H1 (cell line): ENCODE measurements around the gene CAPN2. TPM values are rescaled to one million over a fixed set of nuclear protein-coding genes. Genes with fewer than 3 reads are reported as not detected.
A peak's percentile ranks its signal among the peaks of the same experiment; 100 is the strongest.

Experiments used
- CTCF ChIA-PET: fragments of 300-600 bp; sonication (Branson Sonifier 250); formaldehyde crosslinking; loops from one replicate; lab custom pipeline; 2021; ENCODE audit not compliant: partially characterized antibody; lab: Charles Lee
- POLR2A ChIA-PET: fragments of 300-600 bp; sonication (Branson Sonifier 250); formaldehyde crosslinking; loops from one replicate; lab custom pipeline; 2021; ENCODE audit warnings: inconsistent platforms; ENCODE audit not compliant: partially characterized antibody; lab: Charles Lee
- DNase-seq, 2 experiments: peaks; one replicate each; pipeline versions ENCODE4 v3.0.0 to v3.0.0-alpha.2; 2010 to 2022; ENCODE audit warnings: low spot score in 2 of 2, low read depth in 1 of 2, mixed read lengths in 1 of 2
- FAIRE-seq: peaks from 2 replicates; lab custom pipeline; 2011; peaks lifted over from hg19 to GRCh38; lab: Jason Lieb, UNC
- H2AFZ ChIP-seq: 2 replicates; pipeline ENCODE4 v1.8.1; 2012; ENCODE audit warnings: low read length, inconsistent platforms
- H2AK5ac ChIP-seq: 2 replicates; pipeline ENCODE4 v1.6.1; 2013; ENCODE audit warnings: low read depth, low read length
- H2BK120ac ChIP-seq: replicated peaks from 2 replicates; pipeline ENCODE3; 2013; ENCODE audit warnings: low read depth, low read length, inconsistent platforms
- H2BK12ac ChIP-seq: 2 replicates; pipeline ENCODE4 v1.6.1; 2013; ENCODE audit warnings: low read depth, low read length
- H2BK15ac ChIP-seq: 2 replicates; pipeline ENCODE4 v1.6.1; 2013; ENCODE audit warnings: low read length
- H2BK20ac ChIP-seq: 2 replicates; pipeline ENCODE4 v1.6.1; 2013; ENCODE audit warnings: low read length
- H2BK5ac ChIP-seq: 2 replicates; pipeline ENCODE4 v1.6.1; 2013; ENCODE audit warnings: low read depth, low read length
- H3K14ac ChIP-seq: 2 replicates; pipeline ENCODE4 v1.6.1; 2013; ENCODE audit warnings: inconsistent platforms; ENCODE audit not compliant: insufficient read length
- H3K18ac ChIP-seq: 2 replicates; pipeline ENCODE4 v1.6.1; 2013; ENCODE audit warnings: low read length; ENCODE audit errors: extremely low read depth
- H3K23ac ChIP-seq: 2 replicates; pipeline ENCODE4 v1.6.1; 2013; ENCODE audit warnings: inconsistent platforms; ENCODE audit not compliant: insufficient read length
- H3K23me2 ChIP-seq: 2 replicates; pipeline ENCODE4 v1.6.1; 2013; ENCODE audit warnings: low read depth, low read length
- H3K27ac ChIP-seq: 2 replicates; pipeline ENCODE4 v1.6.1; 2011; ENCODE audit warnings: low read depth, low read length, inconsistent platforms
- H3K27me3 ChIP-seq, 4 experiments: replicated peaks in 1 of 4; 1 replicate in 1 of 4; 2 replicates in 3 of 4; pipeline versions ENCODE4 v1.6.1 to v1.8.1; 2011 to 2013; ENCODE audit warnings: low read length in 3 of 4, mild to moderate bottlenecking in 3 of 4, inconsistent platforms in 2 of 4, mixed read lengths in 2 of 4, moderate library complexity in 1 of 4; ENCODE audit not compliant: control insufficient read depth in 3 of 4, insufficient read depth in 3 of 4; ENCODE audit errors: extremely low read depth in 1 of 4
- H3K36me3 ChIP-seq, 4 experiments: 2 replicates each; pipeline versions ENCODE4 v1.6.1 to v1.8.1; 2011 to 2013; ENCODE audit warnings: mild to moderate bottlenecking in 4 of 4, low read length in 3 of 4, moderate library complexity in 2 of 4, control low read depth in 1 of 4, inconsistent platforms in 1 of 4; ENCODE audit not compliant: insufficient read depth in 4 of 4, control insufficient read depth in 2 of 4
- H3K4ac ChIP-seq: replicated peaks from 2 replicates; pipeline ENCODE3; 2013; ENCODE audit warnings: low read length, low read depth, mixed read lengths, inconsistent platforms; ENCODE audit not compliant: insufficient read length
- H3K4me1 ChIP-seq, 4 experiments: replicated peaks in 1 of 4; 1 replicate in 1 of 4; 2 replicates in 3 of 4; pipeline versions ENCODE4 v1.6.1 to v1.8.1; 2011 to 2013; ENCODE audit warnings: low read length in 3 of 4, inconsistent platforms in 2 of 4, mixed read lengths in 1 of 4; ENCODE audit not compliant: insufficient read depth in 4 of 4, control insufficient read depth in 3 of 4
- H3K4me2 ChIP-seq, 2 experiments: 2 replicates each; pipeline versions ENCODE4 v1.6.1 to v1.8.1; 2011 to 2013; ENCODE audit warnings: low read depth in 2 of 2, low read length in 2 of 2, control low read depth in 1 of 2, inconsistent platforms in 1 of 2, mild to moderate bottlenecking in 1 of 2; ENCODE audit not compliant: insufficient read depth in 1 of 2
- H3K4me3 ChIP-seq, 4 experiments: fragments of 200-600, 300-600 bp in 1 of 4; sonication (generic), shearing (Covaris generic), sonication (Bioruptor Twin) in 1 of 4; 2 replicates each; pipeline versions ENCODE4 v1.5.1 to v1.8.1; 2011 to 2016; ENCODE audit warnings: low read length in 4 of 4, low read depth in 3 of 4, control low read depth in 2 of 4, inconsistent platforms in 2 of 4, mild to moderate bottlenecking in 2 of 4, mixed read lengths in 1 of 4, moderate library complexity in 1 of 4; ENCODE audit not compliant: insufficient read depth in 2 of 4; ENCODE audit errors: extremely low read depth in 1 of 4
- H3K56ac ChIP-seq: replicated peaks from 2 replicates; pipeline ENCODE3; 2013; ENCODE audit warnings: low read depth, mild to moderate bottlenecking, mixed read lengths, low read length, inconsistent platforms; ENCODE audit not compliant: insufficient read length
- H3K79me1 ChIP-seq: 2 replicates; pipeline ENCODE4 v1.6.1; 2013; ENCODE audit warnings: low read depth, low read length, control low read depth
- H3K79me2 ChIP-seq, 2 experiments: 2 replicates each; pipeline versions ENCODE4 v1.6.1 to v1.8.1; 2012 to 2013; ENCODE audit warnings: low read length in 2 of 2, mild to moderate bottlenecking in 2 of 2, inconsistent platforms in 1 of 2; ENCODE audit not compliant: insufficient read depth in 2 of 2, control insufficient read depth in 1 of 2
- H3K9ac ChIP-seq, 4 experiments: replicated peaks in 1 of 4; 1 replicate in 1 of 4; 2 replicates in 3 of 4; pipeline versions ENCODE4 v1.6.1 to v1.8.1; 2011 to 2013; ENCODE audit warnings: low read depth in 3 of 4, low read length in 3 of 4, control low read depth in 2 of 4, mild to moderate bottlenecking in 2 of 4, moderate library complexity in 2 of 4, inconsistent platforms in 1 of 4; ENCODE audit errors: extremely low read depth in 1 of 4
- H3K9me3 ChIP-seq, 2 experiments: 2 replicates each; pipeline versions ENCODE4 v1.6.1 to v1.8.1; 2012 to 2013; ENCODE audit warnings: mild to moderate bottlenecking in 2 of 2, moderate library complexity in 2 of 2, control low read depth in 1 of 2, inconsistent platforms in 1 of 2, low read depth in 1 of 2, low read length in 1 of 2, mixed read lengths in 1 of 2; ENCODE audit not compliant: insufficient read depth in 2 of 2
- H4K20me1 ChIP-seq, 2 experiments: replicated peaks in 1 of 2; 2 replicates each; pipeline versions ENCODE3 to v1.8.1; 2011 to 2013; ENCODE audit warnings: inconsistent platforms in 2 of 2, low read length in 2 of 2, mild to moderate bottlenecking in 1 of 2; ENCODE audit not compliant: insufficient read depth in 2 of 2, control insufficient read depth in 1 of 2
- H4K5ac ChIP-seq: 2 replicates; pipeline ENCODE4 v1.6.1; 2013; ENCODE audit warnings: low read length, low read depth, mixed read lengths, inconsistent platforms; ENCODE audit not compliant: insufficient read length
- H4K8ac ChIP-seq: 2 replicates; pipeline ENCODE4 v1.8.0; 2013; ENCODE audit warnings: mild to moderate bottlenecking, moderate library complexity, low read length, inconsistent platforms; ENCODE audit not compliant: insufficient read depth; ENCODE audit errors: extremely low read depth
- H4K91ac ChIP-seq: replicated peaks from 2 replicates; pipeline ENCODE3; 2013; ENCODE audit warnings: low read length, mixed read lengths, inconsistent platforms; ENCODE audit not compliant: insufficient read length
- CBX8 ChIP-seq: fragments of 300-800, 300-1000 bp; sonication (generic); IDR thresholded peaks from 2 replicates; pipeline ENCODE4 v1.7.1; 2016; ENCODE audit warnings: low read depth, low read length, borderline replicate concordance
- RFX5 ChIP-seq: IDR thresholded peaks from 2 replicates; pipeline ENCODE4 v1.6.1; 2011; ENCODE audit warnings: low read depth, low read length, improper control_type of control experiment, borderline replicate concordance
- SUZ12 ChIP-seq: fragments of 200-600 bp; sonication (generic); IDR thresholded peaks from 2 replicates; pipeline ENCODE4 v1.6.1; 2012; ENCODE audit warnings: mild to moderate bottlenecking, inconsistent platforms, low read length, moderate library complexity, mixed read lengths
- WGBS, 2 experiments: shearing (Covaris generic) in 1 of 2; methylation state at CpG; one replicate each; pipeline versions ENCODE4 v1.1.6 to v1.1.7; 2013 to 2015; ENCODE audit warnings: low lambda C conversion rate in 2 of 2, mixed read lengths in 2 of 2, inconsistent platforms in 1 of 2, low coverage in 1 of 2, missing lambda C conversion rate in 1 of 2; ENCODE audit not compliant: insufficient replicate concordance in 2 of 2, insufficient coverage in 1 of 2, insufficient read length in 1 of 2; ENCODE audit errors: extremely low coverage in 1 of 2, missing lambda C conversion rate in 1 of 2; 5-methylcytosine and 5-hydroxymethylcytosine counted together
- polyA plus RNA-seq, 7 experiments: library from polyadenylated mRNA; depleted of rRNA in 3 of 7; stranded (reverse) in 5 of 7; unstranded in 2 of 7; fragments of >200 nt in 5 of 7; fragments of 200-250 nt in 2 of 7; gene quantifications; 1 replicate in 5 of 7; 2 replicates in 1 of 7; 4 replicates in 1 of 7; pipeline versions ENCODE4 v1.2.1 to v1.2.3, GENCODE V29; 2011 to 2013; ENCODE audit warnings: missing spikeins in 2 of 7, mixed read lengths in 2 of 7
- total RNA-seq: library from RNA; stranded (reverse); fragmentation: NEBNext Ultra II Directional; extraction: Animal tissue kit (Norgen Biotek cat#: 25700); gene quantifications from 2 replicates; pipeline ENCODE4 v1.2.1, GENCODE V29; 2021

CAPN2 gene
- total and polyA plus RNA-seq, 2 of the 8 experiments (the other 6 are each of a cell fraction or from before 2014, with no cell fraction given), result 9.2 to 10.3 TPM

DNA sequence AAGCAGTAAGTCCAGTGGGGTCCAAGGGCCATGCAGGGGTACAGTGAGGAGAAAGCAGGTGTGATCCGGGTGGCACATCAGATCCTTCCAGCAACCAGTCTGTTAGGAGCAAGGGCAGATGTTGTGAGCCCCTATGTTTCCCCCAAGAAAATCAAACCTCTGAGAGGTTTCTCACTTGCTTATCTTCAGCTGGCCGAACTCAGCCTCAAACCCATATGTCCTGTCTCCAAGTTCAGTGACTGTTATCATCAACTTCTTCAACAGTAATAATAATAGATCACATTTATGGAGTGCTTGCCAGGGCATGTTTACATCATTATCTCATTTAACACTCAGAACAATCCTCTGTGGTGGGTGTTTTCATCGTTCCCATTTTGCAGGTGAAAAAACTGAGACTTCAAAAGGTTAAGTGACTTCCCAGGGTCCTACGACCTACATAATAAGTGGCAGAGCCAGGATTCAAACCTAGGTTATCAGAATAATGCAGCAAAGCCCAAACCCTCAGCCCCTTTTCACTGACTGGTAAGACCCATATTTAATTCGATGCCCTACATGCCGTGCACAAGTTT, 3.3 kb downstream of the CAPN2 start:
- no peak overlapping the region for H2BK5ac ChIP-seq
- H2BK120ac ChIP-seq, result no peak overlapping the region
- no peak overlapping the region for H4K5ac ChIP-seq
- H3K23ac ChIP-seq, result no peak overlapping the region
- no peak for FAIRE-seq
- DNase-seq, result no peak
- H4K91ac ChIP-seq, result peak overlapping the region; percentile 69
- no peaks in the 10 kb centered on the region for H3K9me3 ChIP-seq
- peaks cover 8% of the 10 kb centered on the region; the same call in 1 of the 2 replicates for H3K23me2 ChIP-seq
- no peak overlapping the region for H3K4me3 ChIP-seq
- peaks cover 0 to 75% (median 63%) of the 10 kb centered on the region in 4 experiments; a peak in 6 of 7 replicates for H3K27me3 ChIP-seq
- H3K4me1 ChIP-seq, result peaks cover 4 to 26% (median 16%) of the 10 kb centered on the region in 4 experiments; a peak in 6 of 7 replicates
- no peak overlapping the region for H2BK20ac ChIP-seq
- H2AFZ ChIP-seq, result no peak overlapping the region
- TF ChIP-seq RFX5 (no peak), SUZ12 (0 out of 2 replicates have a peak, but pooled peaks have one; percentile 4), CBX8 (no peak)
- H3K4ac ChIP-seq, result no peak overlapping the region
- H3K79me1 ChIP-seq, result no peaks in the 10 kb centered on the region
- H3K79me2 ChIP-seq, result no peaks in the 10 kb centered on the region
- no peak overlapping the region for H3K56ac ChIP-seq
- H3K27ac ChIP-seq, result no peak overlapping the region
- peak overlapping the region; percentile 53; the same call in 1 of the 2 replicates for H2BK12ac ChIP-seq
- H3K4me2 ChIP-seq, result peak overlapping the region in 1 of 2 experiments; percentile 22; a peak in 3 of 4 replicates
- POLR2A ChIA-PET, result interaction anchor here (1.0 to 1.1 kb wide), 4 partner anchors 17 to 493 kb away, joined by 3 read pairs; no protein-coding TSS in a partner anchor
- H4K20me1 ChIP-seq, result peaks cover 0 to 2% of the 10 kb centered on the region in 2 experiments
- CTCF ChIA-PET, result interaction anchor here (0.8 to 6.9 kb wide), 6 partner anchors 9 to 40 kb away, joined by 3 to 74 read pairs (median 6); no protein-coding TSS in a partner anchor
- no peak overlapping the region for H3K18ac ChIP-seq
- no peak overlapping the region for H3K14ac ChIP-seq
- 79% methylated on average over 6 of the region's 6 CpGs; no CpG with 5 or more reads in 1 of the 2 experiments for WGBS, 2 experiments
- H3K9ac ChIP-seq, result no peak overlapping the region
- 0 out of 2 replicates have a peak overlapping the region, but pooled peaks have one; percentile 90 for H2BK15ac ChIP-seq
- no peak overlapping the region for H4K8ac ChIP-seq
- H3K36me3 ChIP-seq, result peaks cover 0 to 1% (median 0%) of the 10 kb centered on the region in 4 experiments; a peak in 1 of 8 replicates
- no peak overlapping the region for H2AK5ac ChIP-seq
